ENCODE measurements around the gene CYS1.

CYS1 gene

GRCh38 chr2:10048501-10049171, 31.6 kb downstream of the CYS1 start:
- Histone ChIP-seq H2AFZ (no peak overlapping the region), H3K9ac (no peak overlapping the region), H3K4me1 (peaks cover 24% of the 10 kb centered on the region), H3K27me3 (ENCODE audit: control insufficient read depth, insufficient read depth, low read length) (no peaks in the 10 kb centered on the region), H3K4me3 (ENCODE audit: low read depth, low read length) (no peak overlapping the region), H3K4me2 (ENCODE audit: low read length) (no peak overlapping the region), H3K79me2 (peaks cover 26% of the 10 kb centered on the region), H3K27ac (peak overlapping the region; percentile 17), H3K9me3 (ENCODE audit: control insufficient read depth, low read length) (no peaks in the 10 kb centered on the region), H3K36me3 (ENCODE audit: control insufficient read depth, insufficient read depth, low read length) (no peaks in the 10 kb centered on the region)
- TF ChIP-seq CTCF (IDR thresholded peaks at IDR 0.05): peak; percentile 65

GRCh38 chr2:10047616-10048500, 32.4 kb downstream of the CYS1 start:
- Histone ChIP-seq H3K4me1 (peaks cover 19% of the 10 kb centered on the region), H3K9me3 (ENCODE audit: control insufficient read depth, low read length) (no peaks in the 10 kb centered on the region), H3K4me2 (ENCODE audit: low read length) (no peak overlapping the region), H3K4me3 (ENCODE audit: low read depth, low read length) (no peak overlapping the region), H3K27me3 (ENCODE audit: control insufficient read depth, insufficient read depth, low read length) (no peaks in the 10 kb centered on the region), H3K9ac (no peak overlapping the region), H3K79me2 (peaks cover 26% of the 10 kb centered on the region), H3K27ac (peak overlapping the region; percentile 17), H3K36me3 (ENCODE audit: control insufficient read depth, insufficient read depth, low read length) (no peaks in the 10 kb centered on the region), H2AFZ (no peak overlapping the region)
- no peak for TF ChIP-seq CTCF (IDR thresholded peaks at IDR 0.05)

GRCh38 chr2:10046931-10047330, 33.3 kb downstream of the CYS1 start:
- H3K36me3 ChIP-seq (ENCODE audit: control insufficient read depth, insufficient read depth, low read length): no peaks in the 10 kb centered on the region
- H3K27ac ChIP-seq: no peak overlapping the region
- H3K27me3 ChIP-seq (ENCODE audit: control insufficient read depth, insufficient read depth, low read length): no peaks in the 10 kb centered on the region
- no peak overlapping the region for H3K4me2 ChIP-seq (ENCODE audit: low read length)
- H3K4me1 ChIP-seq: peaks cover 22% of the 10 kb centered on the region
- H2AFZ ChIP-seq: no peak overlapping the region
- H3K4me3 ChIP-seq (ENCODE audit: low read depth, low read length): no peak overlapping the region
- no peak overlapping the region for H3K9ac ChIP-seq
- H3K79me2 ChIP-seq: peaks cover 24% of the 10 kb centered on the region
- no peak for TF ChIP-seq CTCF (IDR thresholded peaks at IDR 0.05)
- no peaks in the 10 kb centered on the region for H3K9me3 ChIP-seq (ENCODE audit: control insufficient read depth, low read length)

GRCh38 chr2:10045561-10046355, 34.5 kb downstream of the CYS1 start:
- H3K36me3 ChIP-seq (ENCODE audit: control insufficient read depth, insufficient read depth, low read length): no peaks in the 10 kb centered on the region
- peak overlapping the region; percentile 33 for H3K27ac ChIP-seq
- no peak for TF ChIP-seq CTCF (IDR thresholded peaks at IDR 0.05)
- no peak overlapping the region for H3K4me2 ChIP-seq (ENCODE audit: low read length)
- H2AFZ ChIP-seq: no peak overlapping the region
- H3K9me3 ChIP-seq (ENCODE audit: control insufficient read depth, low read length): no peaks in the 10 kb centered on the region
- H3K9ac ChIP-seq: no peak overlapping the region
- peaks cover 19% of the 10 kb centered on the region for H3K79me2 ChIP-seq
- H3K4me3 ChIP-seq (ENCODE audit: low read depth, low read length): no peak overlapping the region
- no peaks in the 10 kb centered on the region for H3K27me3 ChIP-seq (ENCODE audit: control insufficient read depth, insufficient read depth, low read length)
- H3K4me1 ChIP-seq: peaks cover 32% of the 10 kb centered on the region

Data from parathyroid adenoma (tissue), 2 donors.